Glutamatergic neuron (in vitro differentiated cells): Measurements from ENCODE around the gene ACP7. TPM values are rescaled to one million over a fixed set of nuclear protein-coding genes. Genes with fewer than 3 reads are reported as not detected.

ENCODE experiments used
- DNase-seq: peaks from one replicate; pipeline ENCODE4 v3.0.0; 2022
- H3K27ac Mint-ChIP-seq: one replicate; pipeline ENCODE4 v1.8.0; 2020; ENCODE audit warnings: mild to moderate bottlenecking, mixed read lengths, inconsistent platforms; ENCODE audit not compliant: unreplicated experiment
- H3K27me3 Mint-ChIP-seq: one replicate; pipeline ENCODE4 v1.8.0; 2020; ENCODE audit warnings: mild to moderate bottlenecking, moderate library complexity, mixed read lengths, inconsistent platforms; ENCODE audit not compliant: unreplicated experiment
- H3K36me3 Mint-ChIP-seq: one replicate; pipeline ENCODE4 v1.8.0; 2020; ENCODE audit warnings: mild to moderate bottlenecking, mixed read lengths, inconsistent platforms; ENCODE audit not compliant: unreplicated experiment
- H3K4me1 Mint-ChIP-seq: one replicate; pipeline ENCODE4 v1.8.0; 2020; ENCODE audit warnings: mild to moderate bottlenecking, low read depth, mixed read lengths, inconsistent platforms; ENCODE audit not compliant: unreplicated experiment
- H3K4me3 Mint-ChIP-seq: one replicate; pipeline ENCODE4 v1.8.0; 2020; ENCODE audit warnings: mild to moderate bottlenecking, mixed read lengths, inconsistent platforms; ENCODE audit not compliant: unreplicated experiment
- H3K9me3 Mint-ChIP-seq: one replicate; pipeline ENCODE4 v1.8.0; 2020; ENCODE audit warnings: mild to moderate bottlenecking, moderate library complexity, mixed read lengths, inconsistent platforms; ENCODE audit not compliant: unreplicated experiment
- CTCF ChIP-seq: fragments of 200-600 bp; sonication (generic); IDR thresholded peaks from one replicate; pipeline ENCODE4 v1.5.0; 2021; ENCODE audit not compliant: partially characterized antibody, unreplicated experiment
- total RNA-seq: library from RNA; stranded (reverse); fragmentation: NEBNext Ultra II Directional; extraction: Animal tissue kit (Norgen Biotek cat#: 25700); gene quantifications from one replicate; pipeline ENCODE4 v1.2.1, GENCODE V29; 2021; ENCODE audit not compliant: unreplicated experiment

The ACP7 gene
- total RNA-seq, 1 donor from 2014 or later: not detected

DNA sequence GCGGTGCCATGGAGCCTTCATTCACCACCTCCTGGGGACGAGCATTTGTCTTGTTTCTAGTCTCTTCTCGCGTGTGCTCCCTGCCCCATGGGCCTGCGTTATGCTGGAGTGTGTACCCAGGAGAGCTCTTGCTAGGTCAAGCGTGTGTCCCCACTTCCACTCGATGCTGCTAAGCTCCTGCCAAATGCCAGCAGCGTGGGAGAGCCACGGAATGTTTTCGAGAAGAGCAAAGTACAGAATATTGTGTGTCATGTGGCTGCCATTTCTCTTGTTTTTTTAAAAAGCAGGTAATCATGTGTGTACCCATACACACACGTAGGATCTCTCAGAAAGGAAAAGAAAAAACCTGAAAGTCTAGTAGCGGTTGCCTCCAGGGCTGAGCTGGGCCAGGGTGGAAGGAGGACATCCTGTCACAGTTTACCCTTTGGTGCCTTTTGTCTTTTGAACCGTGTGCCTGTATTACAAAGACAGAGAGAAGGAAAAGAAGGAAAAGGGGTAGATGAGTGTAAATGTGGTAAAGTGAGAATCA lies 70.0 kb downstream of the ACP7 start:
- Mint-ChIP-seq H3K4me1 (peaks cover 26% of the 10 kb centered on the region), H3K27me3 (peaks cover 3% of the 10 kb centered on the region), H3K27ac (no peak overlapping the region), H3K9me3 (peaks cover 5% of the 10 kb centered on the region), H3K36me3 (peaks cover 6% of the 10 kb centered on the region), H3K4me3 (no peak overlapping the region)
- TF ChIP-seq CTCF: no peak
- DNase-seq: no peak

- DNase-seq: no peak
These were observed 70.5 kb downstream of the ACP7 start for GRCh38 chr19:39154629-39155100.

DNA sequence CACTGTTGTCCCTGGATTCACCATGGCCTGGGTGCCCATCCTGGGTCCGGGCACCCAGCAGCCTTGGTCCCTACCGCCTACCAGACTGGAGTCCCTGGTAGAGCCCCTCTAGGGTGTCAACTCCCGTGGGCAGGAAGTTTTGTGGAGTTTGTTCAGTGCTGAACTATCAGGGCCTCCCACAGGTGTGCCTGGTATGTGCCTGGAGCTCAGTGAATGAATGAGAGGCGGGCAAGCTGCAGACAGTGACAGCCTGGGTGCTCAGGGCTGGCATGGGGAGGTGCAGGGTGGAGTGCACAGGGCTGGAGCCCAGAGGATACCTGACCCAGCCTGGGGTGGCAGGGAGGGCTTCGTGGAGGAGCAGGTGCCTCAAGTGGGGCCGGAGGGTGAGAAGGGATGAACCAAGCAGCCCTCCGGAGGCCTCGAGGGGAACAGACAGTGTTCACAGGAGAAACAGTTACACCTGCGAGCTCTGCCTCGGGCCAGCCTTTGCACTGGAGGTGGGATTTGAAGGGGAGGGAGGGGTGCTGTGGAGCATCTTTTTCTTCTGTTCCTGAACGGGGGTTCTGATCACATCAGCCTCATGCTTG lies 71.0 kb downstream of the ACP7 start:
- peaks cover 5% of the 10 kb centered on the region for H3K36me3 Mint-ChIP-seq
- no peak overlapping the region for H3K4me3 Mint-ChIP-seq
- no peak overlapping the region for H3K27ac Mint-ChIP-seq
- peaks cover 29% of the 10 kb centered on the region for H3K4me1 Mint-ChIP-seq
- TF ChIP-seq CTCF: no peak
- H3K9me3 Mint-ChIP-seq: peaks cover 5% of the 10 kb centered on the region
- H3K27me3 Mint-ChIP-seq: peaks cover 3% of the 10 kb centered on the region
- DNase-seq: no peak

More at GRCh38 chr19:39154629-39155100, 70.5 kb downstream of the ACP7 start:
- Mint-ChIP-seq H3K4me3 (no peak overlapping the region), H3K27me3 (peaks cover 3% of the 10 kb centered on the region), H3K27ac (no peak overlapping the region), H3K9me3 (peaks cover 5% of the 10 kb centered on the region), H3K4me1 (peaks cover 26% of the 10 kb centered on the region), H3K36me3 (peaks cover 5% of the 10 kb centered on the region)
- no peak for TF ChIP-seq CTCF

DNA sequence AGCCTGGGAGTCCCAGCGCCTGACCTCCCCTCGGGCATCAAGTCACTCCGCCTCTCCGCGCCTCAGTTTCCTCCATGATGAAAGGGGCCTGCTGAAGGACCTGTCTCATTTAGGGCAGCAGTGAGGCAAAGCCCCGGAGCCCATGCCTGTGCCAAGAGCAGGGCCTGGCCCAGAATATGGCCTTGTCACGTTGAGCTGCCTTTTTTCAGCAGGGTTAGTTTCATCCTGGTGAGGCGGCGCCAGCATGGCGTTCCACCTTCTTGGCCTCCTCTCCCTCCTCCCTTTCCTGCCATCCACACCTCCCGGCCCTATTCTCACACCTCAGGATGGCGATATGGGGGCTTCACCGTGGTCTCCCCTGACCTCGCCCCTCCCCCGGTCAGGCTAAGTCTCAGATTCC lies 71.6 kb downstream of the ACP7 start:
- DNase-seq: no peak
- Mint-ChIP-seq H3K27me3 (peaks cover 3% of the 10 kb centered on the region), H3K4me3 (no peak overlapping the region), H3K36me3 (peaks cover 5% of the 10 kb centered on the region), H3K9me3 (peaks cover 5% of the 10 kb centered on the region), H3K27ac (no peak overlapping the region), H3K4me1 (peaks cover 31% of the 10 kb centered on the region)
- no peak for TF ChIP-seq CTCF
